Right lobe of liver (tissue), 4 donors: ENCODE data around the gene MTHFD1L.

ENCODE experiments used
- POLR2A ChIP-seq: fragments of 450-650 bp; IDR thresholded peaks from one replicate; pipeline ENCODE4 v1.6.1; 2017; ENCODE audit warnings: antibody characterized with exemption, mild to moderate bottlenecking
- TF ChIP-seq, protein P1 (sequence below), 4 donors: fragments of 200-600 bp in 3 of 4; fragments of 450-650 bp in 1 of 4; IDR thresholded peaks; one replicate each; pipeline versions ENCODE4 v1.5.1 to v1.8.0; 2016 to 2022; ENCODE audit warnings: antibody characterized with exemption in 4 of 4, mild to moderate bottlenecking in 2 of 4
- donor health status: DM: no; HTN: no; CAD: no.
- donor health status: DM: no; HTN: no; CAD: no.
- donor health status: DM: no; HTN: yes; CAD: no.

DNA sequence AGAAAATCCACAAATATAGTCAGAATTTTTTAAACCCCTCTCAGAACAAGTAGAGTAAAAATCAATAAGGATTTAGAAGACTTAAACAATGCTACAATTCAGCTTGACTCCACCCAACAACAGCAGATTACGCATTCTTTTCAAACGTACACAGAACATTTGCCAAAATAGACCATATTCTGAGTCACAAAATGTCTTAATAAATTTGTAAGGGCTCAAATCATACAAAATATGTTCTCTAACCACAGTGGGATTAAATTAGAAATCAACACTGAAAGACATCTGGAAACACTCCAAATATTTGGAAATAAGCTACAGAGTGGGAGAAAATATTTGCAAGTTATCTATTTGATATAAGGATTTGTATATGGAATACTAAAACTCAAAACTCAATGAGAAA lies 210.0 kb downstream of the MTHFD1L start:
- TF ChIP-seq, protein P1, sequence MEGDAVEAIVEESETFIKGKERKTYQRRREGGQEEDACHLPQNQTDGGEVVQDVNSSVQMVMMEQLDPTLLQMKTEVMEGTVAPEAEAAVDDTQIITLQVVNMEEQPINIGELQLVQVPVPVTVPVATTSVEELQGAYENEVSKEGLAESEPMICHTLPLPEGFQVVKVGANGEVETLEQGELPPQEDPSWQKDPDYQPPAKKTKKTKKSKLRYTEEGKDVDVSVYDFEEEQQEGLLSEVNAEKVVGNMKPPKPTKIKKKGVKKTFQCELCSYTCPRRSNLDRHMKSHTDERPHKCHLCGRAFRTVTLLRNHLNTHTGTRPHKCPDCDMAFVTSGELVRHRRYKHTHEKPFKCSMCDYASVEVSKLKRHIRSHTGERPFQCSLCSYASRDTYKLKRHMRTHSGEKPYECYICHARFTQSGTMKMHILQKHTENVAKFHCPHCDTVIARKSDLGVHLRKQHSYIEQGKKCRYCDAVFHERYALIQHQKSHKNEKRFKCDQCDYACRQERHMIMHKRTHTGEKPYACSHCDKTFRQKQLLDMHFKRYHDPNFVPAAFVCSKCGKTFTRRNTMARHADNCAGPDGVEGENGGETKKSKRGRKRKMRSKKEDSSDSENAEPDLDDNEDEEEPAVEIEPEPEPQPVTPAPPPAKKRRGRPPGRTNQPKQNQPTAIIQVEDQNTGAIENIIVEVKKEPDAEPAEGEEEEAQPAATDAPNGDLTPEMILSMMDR (IDR thresholded peaks at IDR 0.05), result no peak
- TF ChIP-seq POLR2A, result no peak
